MM.1S (cell line): ENCODE results near the gene ACIN1.

Source experiments
- DNase-seq: peaks from one replicate; pipeline ENCODE4 v3.0.0-alpha.2; 2015
- H2AFZ ChIP-seq: fragments of 300-600 bp; sonication (generic); 2 replicates; pipeline ENCODE4 v1.6.0; 2016; ENCODE audit warnings: antibody characterized with exemption, low read length
- H3F3A ChIP-seq: fragments of 300-600 bp; sonication (generic); 2 replicates; pipeline ENCODE4 v1.6.1; 2016; ENCODE audit warnings: mild to moderate bottlenecking, antibody characterized with exemption, low read length, moderate library complexity, mixed read lengths; ENCODE audit not compliant: insufficient read depth
- H3K27ac ChIP-seq: fragments of 300-600 bp; sonication (generic); 2 replicates; pipeline ENCODE4 v1.5.1; 2016; ENCODE audit warnings: mild to moderate bottlenecking, low read length
- H3K27me3 ChIP-seq: fragments of 300-600 bp; sonication (generic); replicated peaks from 2 replicates; pipeline ENCODE4 v1.6.0; 2016; ENCODE audit warnings: low read length; ENCODE audit not compliant: insufficient read depth
- H3K36me3 ChIP-seq: fragments of 300-600 bp; sonication (generic); replicated peaks from 2 replicates; pipeline ENCODE4 v1.6.1; 2016; ENCODE audit warnings: mild to moderate bottlenecking, low read length, mixed read lengths; ENCODE audit not compliant: insufficient read depth
- H3K4me1 ChIP-seq: fragments of 300-600 bp; sonication (generic); 2 replicates; pipeline ENCODE4 v1.6.1; 2016; ENCODE audit warnings: low read length, mixed read lengths
- H3K4me2 ChIP-seq: fragments of 300-600 bp; sonication (generic); 2 replicates; pipeline ENCODE4 v1.6.0; 2016; ENCODE audit warnings: low read depth, low read length
- H3K4me3 ChIP-seq: fragments of 300-600 bp; sonication (generic); 2 replicates; pipeline ENCODE4 v1.5.1; 2016; ENCODE audit warnings: low read length, mixed read lengths
- H3K79me2 ChIP-seq: fragments of 300-600 bp; sonication (generic); 2 replicates; pipeline ENCODE4 v1.6.1; 2016; ENCODE audit warnings: mixed run types, low read length, mixed read lengths
- H3K9ac ChIP-seq: fragments of 300-600 bp; sonication (generic); 2 replicates; pipeline ENCODE4 v1.6.1; 2016; ENCODE audit warnings: low read length, mixed read lengths
- H3K9me2 ChIP-seq: fragments of 300-600 bp; sonication (generic); replicated peaks from 2 replicates; pipeline ENCODE4 v1.6.1; 2016; ENCODE audit warnings: mild to moderate bottlenecking, low read length, mixed read lengths; ENCODE audit not compliant: insufficient read depth
- H3K9me3 ChIP-seq: fragments of 300-600 bp; sonication (generic); replicated peaks from 2 replicates; pipeline ENCODE4 v1.6.1; 2016; ENCODE audit warnings: mild to moderate bottlenecking, low read length, mixed read lengths; ENCODE audit not compliant: insufficient read depth
- H4K20me1 ChIP-seq: fragments of 300-600 bp; sonication (generic); 2 replicates; pipeline ENCODE4 v1.6.1; 2016; ENCODE audit warnings: mild to moderate bottlenecking, low read length, moderate library complexity, mixed read lengths; ENCODE audit not compliant: insufficient read depth
- EZH2 ChIP-seq: fragments of 300-600 bp; sonication (generic); optimal IDR thresholded peaks from 2 replicates; pipeline ENCODE3; 2017; ENCODE audit warnings: low read depth, mild to moderate bottlenecking, antibody characterized with exemption, low read length, mixed read lengths
- EZH2phosphoT487 ChIP-seq: fragments of 300-600 bp; sonication (generic); IDR thresholded peaks from 2 replicates; pipeline ENCODE4 v1.6.1; 2018; ENCODE audit warnings: antibody characterized with exemption, low read length
- TF ChIP-seq, protein P1 (sequence below): fragments of 300-600 bp; sonication (generic); IDR thresholded peaks from 2 replicates; pipeline ENCODE4 v1.5.1; 2016; ENCODE audit warnings: antibody characterized with exemption, low read length, mixed read lengths

ACIN1 gene

DNA sequence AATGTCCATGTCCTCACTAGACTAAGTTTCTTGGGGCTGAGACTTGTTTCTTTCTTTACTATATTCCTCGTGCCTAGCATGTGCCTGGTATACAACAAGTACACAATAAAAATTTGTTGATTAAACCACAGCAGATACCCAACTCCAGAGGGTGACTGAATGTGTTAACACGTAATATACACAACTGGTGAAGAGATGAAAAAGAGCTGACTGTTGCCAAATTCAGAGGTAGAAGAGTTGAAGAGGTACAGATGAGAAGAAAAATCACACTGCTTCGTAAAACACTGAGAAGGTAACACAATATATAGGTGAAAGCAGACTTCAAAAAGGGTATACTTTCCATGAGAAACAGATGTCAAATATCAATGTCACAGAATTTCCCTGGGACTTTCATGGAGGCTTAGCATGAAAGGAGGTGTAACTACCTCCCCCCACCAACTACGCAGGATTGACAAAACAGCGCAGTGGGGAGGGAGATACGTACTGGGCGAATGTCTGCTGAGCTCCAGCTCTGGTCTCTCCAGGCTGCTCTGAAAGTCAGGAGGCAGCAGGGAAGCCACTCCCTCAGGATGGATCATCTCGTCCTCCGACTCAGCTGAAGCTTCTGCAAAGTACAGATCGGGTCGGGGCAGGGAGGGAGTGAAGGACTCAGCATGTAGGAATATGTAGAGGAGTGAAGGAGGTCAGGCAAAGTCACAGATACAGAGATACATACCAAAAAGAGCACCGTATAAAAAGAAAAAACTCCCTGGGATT, 5.3 kb downstream of the ACIN1 start:
- H3K27me3 ChIP-seq: no peaks in the 10 kb centered on the region
- H3K9me2 ChIP-seq: no peaks in the 10 kb centered on the region
- H3F3A ChIP-seq: no peaks in the 10 kb centered on the region
- TF ChIP-seq, protein P1, sequence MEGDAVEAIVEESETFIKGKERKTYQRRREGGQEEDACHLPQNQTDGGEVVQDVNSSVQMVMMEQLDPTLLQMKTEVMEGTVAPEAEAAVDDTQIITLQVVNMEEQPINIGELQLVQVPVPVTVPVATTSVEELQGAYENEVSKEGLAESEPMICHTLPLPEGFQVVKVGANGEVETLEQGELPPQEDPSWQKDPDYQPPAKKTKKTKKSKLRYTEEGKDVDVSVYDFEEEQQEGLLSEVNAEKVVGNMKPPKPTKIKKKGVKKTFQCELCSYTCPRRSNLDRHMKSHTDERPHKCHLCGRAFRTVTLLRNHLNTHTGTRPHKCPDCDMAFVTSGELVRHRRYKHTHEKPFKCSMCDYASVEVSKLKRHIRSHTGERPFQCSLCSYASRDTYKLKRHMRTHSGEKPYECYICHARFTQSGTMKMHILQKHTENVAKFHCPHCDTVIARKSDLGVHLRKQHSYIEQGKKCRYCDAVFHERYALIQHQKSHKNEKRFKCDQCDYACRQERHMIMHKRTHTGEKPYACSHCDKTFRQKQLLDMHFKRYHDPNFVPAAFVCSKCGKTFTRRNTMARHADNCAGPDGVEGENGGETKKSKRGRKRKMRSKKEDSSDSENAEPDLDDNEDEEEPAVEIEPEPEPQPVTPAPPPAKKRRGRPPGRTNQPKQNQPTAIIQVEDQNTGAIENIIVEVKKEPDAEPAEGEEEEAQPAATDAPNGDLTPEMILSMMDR: no peak
- no peak for TF ChIP-seq EZH2
- TF ChIP-seq EZH2phosphoT487: no peak
- no peak overlapping the region for H3K9ac ChIP-seq
- DNase-seq: no peak
- H3K27ac ChIP-seq: no peak overlapping the region
- no peak overlapping the region for H3K4me2 ChIP-seq
- H3K36me3 ChIP-seq: no peaks in the 10 kb centered on the region; the same call in 1 of the 2 replicates
- H2AFZ ChIP-seq: no peak overlapping the region
- no peaks in the 10 kb centered on the region for H4K20me1 ChIP-seq
- H3K9me3 ChIP-seq: no peaks in the 10 kb centered on the region
- no peak overlapping the region for H3K4me3 ChIP-seq
- no peaks in the 10 kb centered on the region for H3K4me1 ChIP-seq
- H3K79me2 ChIP-seq: peaks cover 35% of the 10 kb centered on the region

DNA sequence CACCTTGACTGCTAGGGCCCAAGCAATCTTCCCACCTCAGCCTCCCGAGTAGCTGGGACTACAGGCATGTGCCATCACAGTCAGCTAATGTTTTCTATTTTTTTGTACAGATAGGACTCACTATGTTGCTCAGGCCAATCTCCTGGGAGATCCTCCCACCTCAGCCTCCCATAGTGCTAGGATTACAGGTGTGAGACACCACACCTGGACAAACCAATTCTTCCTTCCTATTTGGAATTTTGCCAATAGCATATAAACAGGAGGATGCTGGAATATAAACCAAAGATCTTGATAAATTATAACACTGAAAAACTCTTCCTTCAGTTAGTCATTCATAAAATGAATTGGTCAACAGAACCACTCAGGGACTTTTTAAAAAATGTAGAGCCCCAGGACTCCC, 8.4 kb downstream of the ACIN1 start:
- no peaks in the 10 kb centered on the region for H3F3A ChIP-seq
- no peak overlapping the region for H3K4me2 ChIP-seq
- no peaks in the 10 kb centered on the region; the same call in 1 of the 2 replicates for H3K36me3 ChIP-seq
- H3K4me1 ChIP-seq: no peaks in the 10 kb centered on the region
- H3K27me3 ChIP-seq: no peaks in the 10 kb centered on the region
- H2AFZ ChIP-seq: no peak overlapping the region
- no peaks in the 10 kb centered on the region for H4K20me1 ChIP-seq
- no peak for TF ChIP-seq EZH2phosphoT487
- TF ChIP-seq, protein P1: no peak
- no peak for TF ChIP-seq EZH2
- no peaks in the 10 kb centered on the region for H3K9me2 ChIP-seq
- no peaks in the 10 kb centered on the region for H3K9me3 ChIP-seq
- no peak overlapping the region for H3K27ac ChIP-seq
- H3K79me2 ChIP-seq: peaks cover 4% of the 10 kb centered on the region
- DNase-seq: no peak
- no peak overlapping the region for H3K9ac ChIP-seq
- H3K4me3 ChIP-seq: no peak overlapping the region

DNA sequence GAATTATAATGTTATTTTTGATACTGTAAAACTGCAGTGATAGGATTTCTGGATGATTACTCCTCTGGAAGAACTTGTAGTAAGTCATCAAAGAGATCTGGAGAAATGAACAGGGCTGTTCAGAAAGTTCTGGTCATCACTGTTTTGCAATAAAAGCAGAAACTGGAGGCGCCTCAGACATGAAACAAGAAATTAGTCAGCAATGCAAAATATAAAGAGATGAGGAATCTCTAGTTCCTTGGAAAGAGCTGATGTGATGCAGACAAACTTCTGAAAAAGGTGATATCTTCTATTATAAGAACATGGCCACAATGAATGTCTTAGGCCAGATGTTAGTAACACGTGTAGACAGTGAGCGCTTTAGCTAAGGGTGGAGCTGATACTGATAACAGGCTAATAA, 9.5 kb downstream of the ACIN1 start:
- Histone ChIP-seq H2AFZ (no peak overlapping the region), H3K36me3 (no peaks in the 10 kb centered on the region; the same call in 1 of the 2 replicates), H3K9me2 (no peaks in the 10 kb centered on the region), H3K27ac (no peak overlapping the region), H4K20me1 (no peaks in the 10 kb centered on the region), H3K4me1 (no peaks in the 10 kb centered on the region), H3F3A (no peaks in the 10 kb centered on the region), H3K4me2 (no peak overlapping the region), H3K4me3 (no peak overlapping the region), H3K9ac (no peak overlapping the region), H3K9me3 (no peaks in the 10 kb centered on the region), H3K79me2 (no peaks in the 10 kb centered on the region), H3K27me3 (no peaks in the 10 kb centered on the region)
- TF ChIP-seq EZH2phosphoT487: no peak
- DNase-seq: no peak

DNA sequence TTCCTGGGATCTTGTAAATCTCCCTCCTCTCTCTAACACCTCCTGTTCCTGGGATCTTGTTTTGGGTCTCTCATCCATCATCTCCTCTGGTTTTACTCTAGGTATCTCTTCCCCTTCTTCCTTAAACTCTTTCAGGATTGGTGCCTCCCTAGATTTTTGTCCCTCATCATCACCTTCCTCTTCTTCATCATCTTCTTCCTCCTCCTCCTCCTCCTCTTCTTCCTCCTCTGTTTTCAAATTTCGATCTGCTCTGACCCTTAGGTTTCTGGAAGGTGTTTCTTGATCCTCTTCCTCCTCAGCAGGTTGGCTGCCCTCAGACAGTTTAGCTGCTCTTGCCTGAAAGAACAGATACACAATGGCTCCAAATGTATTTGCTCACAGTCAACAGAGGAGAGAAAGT, 14.5 kb downstream of the ACIN1 start:
- Histone ChIP-seq H2AFZ (no peak overlapping the region), H3K9me2 (no peaks in the 10 kb centered on the region), H3K36me3 (no peaks in the 10 kb centered on the region), H3K9ac (no peak overlapping the region), H3K9me3 (no peaks in the 10 kb centered on the region), H4K20me1 (no peaks in the 10 kb centered on the region), H3K4me1 (no peaks in the 10 kb centered on the region), H3F3A (no peaks in the 10 kb centered on the region), H3K27me3 (no peaks in the 10 kb centered on the region), H3K79me2 (no peaks in the 10 kb centered on the region), H3K4me2 (no peak overlapping the region), H3K4me3 (no peak overlapping the region), H3K27ac (no peak overlapping the region)
- TF ChIP-seq, protein P1: no peak
- TF ChIP-seq EZH2 (no peak), EZH2phosphoT487 (no peak)
- DNase-seq: no peak
